ENCODE results near the gene KHSRP. TPM values are rescaled to one million over a fixed set of nuclear protein-coding genes. Genes with fewer than 3 reads are reported as not detected.

KHSRP gene
- total and polyA plus RNA-seq, 7 donors = 101 to 174 (median 150) TPM

DNA sequence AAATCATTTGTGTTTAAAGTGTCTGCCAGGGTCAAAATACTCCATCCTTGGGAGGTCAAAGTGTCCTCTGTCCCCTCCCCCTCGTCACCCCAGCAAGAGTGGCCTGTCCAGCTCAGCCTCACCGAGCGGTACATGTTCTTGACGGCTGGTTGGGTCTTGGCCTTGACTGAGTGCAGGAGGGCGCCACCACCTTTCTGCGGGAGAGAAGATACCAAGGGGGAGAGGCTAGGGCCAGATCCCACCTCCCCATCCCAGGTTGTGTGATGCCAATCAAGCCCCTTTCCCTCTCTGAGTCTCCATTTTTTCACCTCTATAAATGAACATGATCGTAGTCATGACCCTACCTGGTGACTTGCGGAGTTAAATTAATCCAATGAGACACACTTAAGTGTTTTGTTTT is 45.6 kb upstream of the KHSRP start:
- intact Hi-C loops (cut with DNase I) = no loop called here
- 59 to 68% (median 63%) methylated on average over 8 of the region's 8 CpGs for WGBS, 3 donors

DNA sequence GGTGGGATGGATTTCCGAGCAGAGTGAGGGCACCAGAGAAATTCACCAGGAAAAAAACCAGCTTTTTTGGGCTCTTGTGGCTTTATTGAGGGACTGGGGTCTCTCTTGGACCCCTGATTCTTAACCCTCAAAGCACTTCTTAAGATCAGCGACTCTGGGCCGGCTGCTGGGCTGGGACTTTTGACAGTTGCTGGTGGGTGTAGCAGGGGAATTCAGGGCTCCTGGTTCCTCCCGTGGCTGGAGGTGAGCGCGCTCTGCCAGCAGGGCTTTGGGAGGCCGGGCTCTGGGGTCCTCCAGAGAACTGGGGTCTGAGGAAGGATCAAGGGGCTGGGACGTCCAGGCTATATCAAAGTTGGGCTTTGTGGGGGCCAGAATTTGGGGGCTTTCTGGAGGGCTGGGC is 42.8 kb upstream of the KHSRP start:
- Histone ChIP-seq H3K27me3 (ENCODE audit: insufficient read depth in 3 of 3, low read length in 2 of 3) (peaks cover 0 to 39% (median 16%) of the 10 kb centered on the region in 3 donors), H3K36me3 (ENCODE audit: insufficient read depth in 1 of 2, low read depth in 1 of 2) (no peaks in the 10 kb centered on the region), H3K9me3 (no peaks in the 10 kb centered on the region), H3K27ac (no peak overlapping the region), H3K4me3 (no peak overlapping the region), H3K4me1 (no peaks in the 10 kb centered on the region)
- no peak for DNase-seq
- intact Hi-C loops (cut with DNase I) = no loop called here
- TF ChIP-seq, protein P1, sequence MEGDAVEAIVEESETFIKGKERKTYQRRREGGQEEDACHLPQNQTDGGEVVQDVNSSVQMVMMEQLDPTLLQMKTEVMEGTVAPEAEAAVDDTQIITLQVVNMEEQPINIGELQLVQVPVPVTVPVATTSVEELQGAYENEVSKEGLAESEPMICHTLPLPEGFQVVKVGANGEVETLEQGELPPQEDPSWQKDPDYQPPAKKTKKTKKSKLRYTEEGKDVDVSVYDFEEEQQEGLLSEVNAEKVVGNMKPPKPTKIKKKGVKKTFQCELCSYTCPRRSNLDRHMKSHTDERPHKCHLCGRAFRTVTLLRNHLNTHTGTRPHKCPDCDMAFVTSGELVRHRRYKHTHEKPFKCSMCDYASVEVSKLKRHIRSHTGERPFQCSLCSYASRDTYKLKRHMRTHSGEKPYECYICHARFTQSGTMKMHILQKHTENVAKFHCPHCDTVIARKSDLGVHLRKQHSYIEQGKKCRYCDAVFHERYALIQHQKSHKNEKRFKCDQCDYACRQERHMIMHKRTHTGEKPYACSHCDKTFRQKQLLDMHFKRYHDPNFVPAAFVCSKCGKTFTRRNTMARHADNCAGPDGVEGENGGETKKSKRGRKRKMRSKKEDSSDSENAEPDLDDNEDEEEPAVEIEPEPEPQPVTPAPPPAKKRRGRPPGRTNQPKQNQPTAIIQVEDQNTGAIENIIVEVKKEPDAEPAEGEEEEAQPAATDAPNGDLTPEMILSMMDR (IDR thresholded peaks at IDR 0.05) = no peak
- ATAC-seq = no peak
- WGBS, 3 donors = 59 to 67% (median 61%) methylated on average over 8 of the region's 8 CpGs

More for the DNA sequence above, 45.6 kb upstream of the KHSRP start:
- ATAC-seq (no peak), DNase-seq (no peak)
- TF ChIP-seq, protein P1 (IDR thresholded peaks at IDR 0.05) = no peak
- Histone ChIP-seq H3K9me3 (no peaks in the 10 kb centered on the region), H3K27ac (no peak overlapping the region), H3K36me3 (ENCODE audit: insufficient read depth in 1 of 2, low read depth in 1 of 2) (no peaks in the 10 kb centered on the region), H3K27me3 (ENCODE audit: insufficient read depth in 3 of 3, low read length in 2 of 3) (peaks cover 0 to 30% (median 13%) of the 10 kb centered on the region in 3 donors), H3K4me3 (no peak overlapping the region), H3K4me1 (no peaks in the 10 kb centered on the region)

DNA sequence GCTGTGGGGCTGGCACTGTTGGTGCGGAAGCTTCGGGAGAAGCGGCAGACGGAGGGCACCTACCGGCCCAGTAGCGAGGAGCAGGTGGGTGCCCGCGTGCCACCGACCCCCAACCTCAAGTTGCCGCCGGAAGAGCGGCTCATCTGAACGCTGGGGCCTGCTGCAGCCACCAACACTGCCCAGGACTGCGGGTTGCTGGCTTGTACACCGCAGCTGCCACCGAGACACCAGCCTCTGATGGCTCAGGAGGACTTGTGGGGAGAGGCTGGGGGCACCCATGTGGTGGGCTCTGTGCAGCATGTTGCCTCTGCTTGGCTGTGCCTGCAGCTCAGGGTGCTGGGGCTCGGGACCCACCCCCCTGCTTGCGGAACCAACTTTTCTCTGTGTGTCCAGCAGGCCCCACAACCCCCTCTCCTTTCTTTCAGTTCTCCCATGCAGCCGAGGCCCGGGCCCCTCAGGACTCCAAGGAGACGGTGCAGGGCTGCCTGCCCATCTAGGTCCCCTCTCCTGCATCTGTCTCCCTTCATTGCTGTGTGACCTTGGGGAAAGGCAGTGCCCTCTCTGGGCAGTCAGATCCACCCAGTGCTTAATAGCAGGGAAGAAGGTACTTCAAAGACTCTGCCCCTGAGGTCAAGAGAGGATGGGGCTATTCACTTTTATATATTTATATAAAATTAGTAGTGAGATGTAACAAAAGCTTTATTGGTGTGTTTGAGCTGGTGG is 42.1 kb upstream of the KHSRP start:
- peaks cover 0 to 39% (median 16%) of the 10 kb centered on the region in 3 donors for H3K27me3 ChIP-seq (ENCODE audit: insufficient read depth in 3 of 3, low read length in 2 of 3)
- ATAC-seq (no peak), DNase-seq (no peak)
- TF ChIP-seq, protein P1 (IDR thresholded peaks at IDR 0.05) = no peak
- H3K4me3 ChIP-seq = no peak overlapping the region
- H3K9me3 ChIP-seq = no peaks in the 10 kb centered on the region
- no peaks in the 10 kb centered on the region for H3K4me1 ChIP-seq
- no peaks in the 10 kb centered on the region for H3K36me3 ChIP-seq (ENCODE audit: insufficient read depth in 1 of 2, low read depth in 1 of 2)
- intact Hi-C loops (cut with DNase I) = no loop called here
- H3K27ac ChIP-seq = no peak overlapping the region
- 79 to 82% (median 80%) methylated on average over 21 of the region's 21 CpGs for WGBS, 3 donors

DNA sequence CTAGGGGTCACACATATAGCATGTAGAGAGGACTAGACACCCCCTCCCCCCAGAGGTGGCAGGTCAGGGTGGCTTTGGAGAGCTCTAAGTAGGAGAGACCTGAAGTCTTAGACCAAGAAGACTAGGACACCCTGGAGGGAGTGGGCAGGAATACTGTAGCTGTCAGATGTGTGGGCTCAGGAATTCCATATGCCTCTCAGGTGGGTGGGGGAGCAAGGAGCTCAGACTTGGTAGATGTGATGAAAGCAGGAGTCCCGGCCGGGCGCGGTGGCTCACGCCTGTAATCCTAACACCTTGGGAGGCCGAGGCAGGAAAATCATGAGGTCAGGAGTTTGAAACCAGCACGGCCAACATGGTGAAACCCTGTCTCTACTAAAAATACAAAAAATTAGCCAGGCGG is 41.1 kb upstream of the KHSRP start:
- H3K36me3 ChIP-seq (ENCODE audit: insufficient read depth in 1 of 2, low read depth in 1 of 2) = no peaks in the 10 kb centered on the region
- no peak for ATAC-seq
- no peaks in the 10 kb centered on the region for H3K9me3 ChIP-seq
- TF ChIP-seq, protein P1 (IDR thresholded peaks at IDR 0.05) = no peak
- intact Hi-C loops (cut with DNase I) = no loop called here
- no peak overlapping the region for H3K4me3 ChIP-seq
- no peak for DNase-seq
- 85 to 93% (median 91%) methylated on average over 8 of the region's 8 CpGs for WGBS, 3 donors
- H3K4me1 ChIP-seq = no peaks in the 10 kb centered on the region
- H3K27me3 ChIP-seq (ENCODE audit: insufficient read depth in 3 of 3, low read length in 2 of 3) = peaks cover 0 to 38% (median 13%) of the 10 kb centered on the region in 3 donors
- H3K27ac ChIP-seq = no peak overlapping the region

DNA sequence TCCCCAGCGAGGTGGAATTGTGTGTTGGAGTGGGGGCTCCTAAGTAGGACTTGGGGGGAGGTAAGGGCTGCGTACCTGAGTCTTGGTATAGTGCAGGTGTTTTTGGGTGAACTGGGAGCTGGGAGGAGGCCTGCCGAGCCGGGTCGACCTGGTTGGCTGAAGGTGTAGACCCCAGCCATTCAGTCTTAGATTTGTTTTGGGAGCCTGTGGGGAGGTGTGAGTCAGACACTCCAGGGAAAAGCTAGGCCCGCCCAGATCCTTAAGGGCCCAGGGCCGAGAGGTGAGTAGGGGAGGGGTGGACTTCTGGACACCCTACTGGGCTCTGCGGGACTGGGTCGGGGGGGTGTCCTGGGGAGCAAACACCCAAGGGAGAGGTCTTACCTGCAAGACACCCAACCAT is 40.4 kb upstream of the KHSRP start:
- H3K4me3 ChIP-seq = no peak overlapping the region
- no peaks in the 10 kb centered on the region for H3K36me3 ChIP-seq (ENCODE audit: insufficient read depth in 1 of 2, low read depth in 1 of 2)
- no peak for ATAC-seq
- intact Hi-C loops (cut with DNase I) = no loop called here
- H3K27ac ChIP-seq = no peak overlapping the region
- H3K4me1 ChIP-seq = no peaks in the 10 kb centered on the region
- no peak for DNase-seq
- TF ChIP-seq, protein P1 (IDR thresholded peaks at IDR 0.05) = no peak
- WGBS, 3 donors = 38 to 44% (median 42%) methylated on average over 9 of the region's 9 CpGs
- no peaks in the 10 kb centered on the region for H3K9me3 ChIP-seq
- peaks cover 0 to 35% (median 13%) of the 10 kb centered on the region in 3 donors for H3K27me3 ChIP-seq (ENCODE audit: insufficient read depth in 3 of 3, low read length in 2 of 3)

Data from psoas muscle (tissue), 8 donors.